Left ventricle myocardium superior (tissue), 1 donor: ENCODE measurements around the gene LHX5. TPM values are rescaled to one million over a fixed set of nuclear protein-coding genes. Genes with fewer than 3 reads are reported as not detected.

ENCODE experiments used
- ATAC-seq: fragments of 200-7000 bp; cut with Tn5 transposase; one replicate; pipeline ENCODE4 v1.9.1; 2020; ENCODE audit warnings: mild to moderate bottlenecking, moderate library complexity
- DNase-seq: peaks from one replicate; pipeline ENCODE4 v3.0.0-alpha.2; 2020
- intact Hi-C: fragments of 100-400 bp; cut with micrococcal nuclease; formaldehyde crosslinking; loops from one replicate; pipeline ENCODE4 v1.11.0; 2022
- total RNA-seq: library from RNA; stranded (reverse); fragmentation: NEBNext Ultra II Directional; extraction: Animal tissue kit (Norgen Biotek cat#: 25700); gene quantifications from one replicate; pipeline ENCODE4 v1.2.1, GENCODE V29; 2021
- donor health status: DM: no; HTN: yes; CAD: no; lungs with severe emphysema.

LHX5 gene
- total RNA-seq, 1 donor from 2014 or later = not detected

DNA sequence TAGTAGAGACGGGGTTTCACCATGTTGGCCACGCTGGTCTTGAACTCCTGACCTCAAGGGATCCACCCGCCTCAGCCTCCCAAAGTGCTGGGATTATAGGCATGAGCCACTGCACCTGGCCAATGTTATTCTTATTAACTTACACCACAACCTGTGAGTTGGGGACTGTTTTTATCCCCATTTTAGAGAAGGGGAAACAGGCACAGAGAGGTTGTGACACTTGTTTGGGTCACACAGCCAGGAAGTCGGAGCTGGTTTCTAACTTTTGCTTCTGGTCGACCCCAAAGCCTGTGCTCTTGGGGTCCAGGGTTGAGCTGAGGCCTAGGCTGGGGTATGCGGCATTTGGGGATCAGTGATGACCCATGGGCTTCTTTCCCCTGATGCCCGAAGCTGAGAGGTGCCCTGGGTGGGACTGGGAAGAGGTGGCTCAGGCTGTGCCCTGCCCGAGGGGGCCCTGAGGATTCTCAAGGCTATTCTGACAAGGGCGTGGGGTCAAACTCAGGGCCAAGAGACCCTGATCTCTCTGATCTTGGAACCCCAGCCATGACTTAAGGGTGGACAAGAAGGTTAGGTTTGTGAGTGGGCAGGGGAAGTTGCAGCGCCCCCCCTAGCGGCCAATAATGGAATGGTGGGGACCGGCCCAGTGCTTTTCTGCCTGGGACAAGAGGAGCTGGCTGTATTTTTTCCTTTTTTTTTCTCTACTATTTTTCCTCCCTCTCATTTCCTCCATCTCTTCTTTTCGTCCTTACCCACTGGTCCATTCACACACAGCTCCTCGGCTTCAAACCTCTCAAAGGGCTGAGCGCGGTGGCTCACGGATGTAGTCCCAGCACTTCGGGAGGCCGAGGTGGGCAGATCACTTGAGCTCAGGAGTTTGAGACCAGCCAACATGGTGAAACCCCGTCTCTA lies 46.5 kb downstream of the LHX5 start:
- peak; percentile 67 for DNase-seq
- ATAC-seq = peak; percentile 50
- intact Hi-C loops = loop anchor here (10.0 kb wide), 1 partner anchor 110 kb away; no protein-coding TSS in a partner anchor

GRCh38 chr12:113424456-113424855 lies 47.2 kb downstream of the LHX5 start:
- ATAC-seq (no peak), DNase-seq (no peak)
- intact Hi-C loops = loop anchor here (10.0 kb wide), 1 partner anchor 110 kb away; no protein-coding TSS in a partner anchor

DNA sequence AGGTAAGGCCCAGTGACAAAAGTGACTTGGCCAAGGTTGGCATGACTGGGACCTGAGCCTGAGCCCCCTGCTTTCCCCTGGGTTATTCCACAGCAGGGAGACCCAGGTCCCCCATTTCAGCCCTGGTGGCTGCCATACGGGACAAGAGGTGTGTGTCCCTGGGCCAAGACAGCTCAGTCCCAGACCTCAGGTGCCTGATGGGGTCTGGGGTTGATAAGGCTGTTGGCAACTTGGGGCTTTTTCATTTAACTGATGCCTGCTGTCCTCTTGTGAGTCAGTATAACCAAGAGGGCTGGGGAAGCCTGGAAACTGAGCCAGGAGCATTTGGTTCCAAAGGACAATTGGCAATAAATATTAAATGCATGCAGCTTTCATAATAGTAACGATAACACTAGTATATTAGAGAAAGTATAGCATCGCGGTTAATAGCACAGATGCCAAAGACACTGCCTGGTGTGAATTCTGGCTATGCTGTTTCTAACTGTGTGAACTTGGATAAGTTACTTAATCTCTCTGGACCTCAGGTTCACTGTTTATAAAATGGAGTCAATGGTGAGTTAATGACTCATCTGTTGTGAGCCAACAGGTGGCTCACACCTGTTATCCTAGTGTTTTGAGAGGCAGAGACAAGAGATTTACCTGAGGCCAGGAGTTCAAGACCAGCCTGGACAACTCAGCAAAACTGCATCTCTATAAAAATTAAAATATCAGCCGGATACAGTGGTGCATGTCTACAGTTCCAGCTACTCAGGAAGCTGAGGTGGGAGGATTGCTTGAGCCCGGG lies 48.6 kb downstream of the LHX5 start:
- ATAC-seq (no peak), DNase-seq (no peak)
- intact Hi-C loops = loop anchor here (10.0 kb wide), 1 partner anchor 108 kb away; no protein-coding TSS in a partner anchor

DNA sequence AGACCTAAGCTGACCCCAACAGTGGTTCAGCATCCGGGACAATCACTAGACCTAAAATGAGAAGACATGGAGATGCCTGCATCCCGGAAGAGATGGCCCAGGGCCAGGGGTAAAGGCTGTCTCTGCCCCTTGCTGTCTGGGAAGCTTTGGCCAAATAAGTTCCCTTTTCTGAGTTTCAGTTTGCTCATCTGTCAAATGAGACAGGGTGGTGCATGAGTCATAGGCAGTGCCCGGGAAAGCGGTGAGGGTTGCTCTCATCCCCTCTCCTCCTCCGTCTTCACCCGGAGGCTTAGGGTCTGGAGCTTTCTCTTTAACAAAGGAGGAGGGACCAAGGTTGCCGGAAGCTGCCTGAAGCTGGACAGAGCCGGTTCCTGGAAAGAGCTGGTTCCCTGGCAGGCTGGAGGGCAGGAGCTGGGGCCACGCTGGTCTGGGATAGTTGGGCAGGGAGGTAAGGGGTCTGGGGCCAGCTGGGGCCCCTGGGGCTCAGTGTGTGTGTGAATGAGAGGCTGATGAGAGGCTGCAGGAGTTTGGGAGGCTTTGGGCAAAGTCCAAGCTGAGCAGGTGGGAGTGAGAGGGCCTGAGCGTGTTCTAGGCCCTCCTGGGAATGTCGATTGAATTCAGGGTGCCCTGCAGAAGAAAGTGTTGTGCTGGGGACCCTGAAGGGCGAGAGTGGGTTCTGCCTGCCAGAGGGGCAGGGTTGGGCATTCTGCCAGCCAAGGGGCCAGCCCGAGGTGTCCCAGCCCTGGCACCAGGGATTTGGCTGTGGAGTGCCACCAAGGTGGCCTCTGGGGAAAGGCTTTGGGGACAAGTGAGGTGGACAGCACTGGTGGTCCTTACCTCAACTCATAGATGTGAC lies 49.4 kb downstream of the LHX5 start, which contains the start of gene SDSL:
TSS of gene SDSL (plus strand) at position 351 of the 856 bp plus-strand sequence. CDS start 5,603 bp downstream, outside the sequence.
- DNase-seq = peak; percentile 68
- peak; percentile 89 for ATAC-seq
- intact Hi-C loops = loop anchor here (10.0 kb wide), 1 partner anchor 107 kb away; no protein-coding TSS in a partner anchor

DNA sequence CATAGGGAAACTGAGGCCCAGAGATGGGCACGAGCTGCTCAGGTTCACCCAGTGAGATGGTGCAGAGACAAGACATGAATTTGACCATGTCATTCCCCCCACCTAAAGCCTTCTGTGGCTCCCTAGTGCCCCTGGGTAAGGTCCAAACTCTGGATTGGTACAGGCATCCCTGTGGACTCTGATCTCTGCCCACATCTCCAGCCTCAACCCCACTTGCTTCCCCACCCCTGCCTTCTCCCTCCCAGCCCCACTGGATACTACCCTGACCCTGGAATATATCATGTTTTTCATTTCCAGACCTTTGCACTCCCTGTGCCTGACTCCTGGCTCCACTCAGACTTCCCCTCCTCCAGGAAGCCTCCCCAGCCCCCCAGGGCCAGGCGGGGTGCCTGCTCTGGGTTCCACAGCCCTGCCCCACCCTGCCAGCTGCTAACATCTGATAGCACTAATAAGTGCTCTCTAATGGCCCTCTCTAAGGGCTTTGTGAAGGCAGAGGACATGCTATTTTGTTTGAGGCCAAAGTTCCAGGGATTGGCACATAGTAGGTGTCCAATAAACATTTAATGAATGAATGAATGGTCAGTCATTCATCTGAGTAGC lies 50.6 kb downstream of the LHX5 start:
- intact Hi-C loops = loop anchor here (10.0 kb wide), 1 partner anchor 106 kb away; no protein-coding TSS in a partner anchor
- ATAC-seq = no peak
- no peak for DNase-seq

- ATAC-seq (no peak), DNase-seq (no peak)
- intact Hi-C loops = no loop called here
Measured at GRCh38 chr12:113418213-113418879, 53.3 kb downstream of the LHX5 start.

DNA sequence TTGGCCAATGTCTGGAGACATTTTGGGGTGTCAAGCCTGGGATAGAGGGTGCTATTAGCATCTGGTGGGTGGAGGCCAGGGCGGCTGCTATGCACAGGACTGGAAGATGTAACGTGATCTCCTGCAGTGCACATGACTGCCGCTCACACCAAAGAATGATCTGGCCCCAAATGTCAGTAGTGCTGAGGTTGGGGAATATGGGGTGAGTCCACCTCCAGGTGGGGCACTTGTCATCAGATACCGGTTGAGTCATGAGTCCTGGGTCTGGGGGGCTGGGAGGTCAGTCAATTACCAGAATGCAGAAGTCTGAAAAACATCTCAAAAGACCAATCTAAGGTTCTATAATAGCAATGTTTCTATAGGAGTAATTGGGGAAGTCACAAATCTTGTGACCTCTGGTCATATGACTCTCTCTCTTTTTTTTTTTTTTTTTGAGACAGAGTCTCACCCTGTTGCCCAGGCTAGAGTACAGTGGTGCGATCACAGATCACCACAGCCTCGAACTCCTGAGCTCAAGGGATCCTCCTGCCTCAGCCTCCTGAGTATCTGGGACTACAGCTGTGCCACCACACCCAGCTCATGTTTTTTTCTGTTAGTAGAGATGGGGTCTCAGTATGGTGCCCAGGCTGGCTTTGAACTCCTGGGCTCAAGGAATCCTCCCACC lies 55.4 kb downstream of the LHX5 start:
- ATAC-seq (peak; percentile 38), DNase-seq (no peak)
- intact Hi-C loops = no loop called here

- intact Hi-C loops = no loop called here
- ATAC-seq = no peak
- DNase-seq = no peak
Measured at GRCh38 chr12:113414519-113415038, 57.1 kb downstream of the LHX5 start.

DNA sequence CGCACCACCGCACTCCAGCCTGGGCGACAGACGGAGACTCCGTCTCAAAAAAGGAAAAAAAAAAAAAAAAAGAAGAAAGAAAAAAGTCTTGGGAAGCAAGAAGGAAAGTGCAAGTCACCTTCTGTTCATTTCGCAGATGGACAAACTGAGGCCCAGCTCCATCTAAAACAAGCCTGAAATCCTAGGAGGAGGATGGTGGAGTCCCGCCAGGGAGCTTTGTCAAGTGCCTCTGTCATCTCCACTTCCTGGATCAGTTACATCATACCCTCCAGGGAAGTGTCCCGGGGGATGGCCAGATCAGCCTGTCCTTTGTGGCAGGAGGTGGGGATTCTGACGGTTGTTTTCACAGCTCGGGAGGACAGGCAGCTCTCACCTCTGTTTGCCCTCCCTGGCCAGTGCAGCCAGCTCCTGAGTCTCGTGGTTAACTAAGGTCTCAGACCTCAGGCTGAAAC lies 58.2 kb downstream of the LHX5 start:
- DNase-seq (no peak), ATAC-seq (peak; percentile 55)
- intact Hi-C loops = no loop called here

Other genes starting within 250 kb of the LHX5 start
- 11.5 TPM for gene SLC8B1, start 136.8 kb downstream of the LHX5 start, total RNA-seq
- gene PLBD2, start 113.3 kb downstream of the LHX5 start, total RNA-seq = 34.4 TPM
- not detected for gene SDS, start 68.0 kb downstream of the LHX5 start, total RNA-seq
- gene SDSL, start 49.5 kb downstream of the LHX5 start, total RNA-seq = 7.6 TPM